ENCODE measurements around the gene GCN1.

- no peak for TF ChIP-seq CTCF (IDR thresholded peaks at IDR 0.05)
- TF ChIP-seq EP300 (IDR thresholded peaks at IDR 0.05) = no peak
- TF ChIP-seq POLR2AphosphoS5 (IDR thresholded peaks at IDR 0.05) = no peak
These were observed 4.1 kb downstream of the GCN1 start for GRCh38 chr12:120190386-120190785.

Measured in upper lobe of left lung (tissue), 4 donors.